Measurements from ENCODE around the gene SMIM26.

Gene SMIM26

GRCh38 chr20:18585134-18585533, 17.9 kb downstream of the SMIM26 start:
- no peak for FAIRE-seq

GRCh38 chr20:18587665-18588573, 20.7 kb downstream of the SMIM26 start, which contains the start of gene DTD1:
TSS of gene DTD1 (plus strand) at chr20:18588054. CDS start at chr20:18588073, 19 bp downstream.
- peak; percentile 42 for FAIRE-seq

- FAIRE-seq = no peak
These were observed 21.3 kb downstream of the SMIM26 start for GRCh38 chr20:18588574-18588933.

- no peak for FAIRE-seq
These were observed 22.9 kb downstream of the SMIM26 start for GRCh38 chr20:18589941-18590674.

GRCh38 chr20:18596270-18596669, 29.0 kb downstream of the SMIM26 start:
- FAIRE-seq = no peak

- no peak for FAIRE-seq
These were observed 42.5 kb downstream of the SMIM26 start for GRCh38 chr20:18609741-18610140.

- no peak for FAIRE-seq
These were observed 44.3 kb downstream of the SMIM26 start for GRCh38 chr20:18611492-18611891.

GRCh38 chr20:18613553-18613952, 46.3 kb downstream of the SMIM26 start:
- no peak for FAIRE-seq

- FAIRE-seq = no peak
These were observed 47.0 kb downstream of the SMIM26 start for GRCh38 chr20:18614244-18614643.

- FAIRE-seq = no peak
These were observed 47.9 kb downstream of the SMIM26 start for GRCh38 chr20:18615020-18615650.
